HCT116 (cell line): Measurements from ENCODE around the gene DOCK3.

Experiments used
- CTCF ChIP-seq, 3 experiments: fragments of 200-600 bp in 1 of 3; sonication (generic) in 1 of 3; IDR thresholded peaks in 2 of 3; conservative IDR thresholded peaks in 1 of 3; 2 replicates each; pipeline ENCODE4 v1.5.1; 2012 to 2017; ENCODE audit warnings: low read depth in 2 of 3, low read length in 2 of 3, antibody characterized with exemption in 1 of 3, borderline replicate concordance in 1 of 3, control low read depth in 1 of 3, mild to moderate bottlenecking in 1 of 3, mixed read lengths in 1 of 3, mixed run types in 1 of 3, moderate library complexity in 1 of 3; ENCODE audit not compliant: insufficient read depth in 1 of 3
- EGR1 ChIP-seq: IDR thresholded peaks from 2 replicates; pipeline ENCODE4 v1.6.1; 2012; ENCODE audit warnings: low read depth
- EZH2phosphoT487 ChIP-seq: fragments of 200-600 bp; IDR thresholded peaks from 2 replicates; pipeline ENCODE4 v1.6.1; 2018; ENCODE audit warnings: antibody characterized with exemption, borderline replicate concordance
- MAX ChIP-seq: IDR thresholded peaks from 2 replicates; pipeline ENCODE4 v1.6.1; 2012
- POLR2A ChIP-seq: IDR thresholded peaks from 2 replicates; pipeline ENCODE4 v1.7.0; 2011; ENCODE audit warnings: borderline replicate concordance; ENCODE audit not compliant: insufficient read depth, insufficient read length; ENCODE audit errors: extremely low read depth
- POLR2AphosphoS5 ChIP-seq: IDR thresholded peaks from 2 replicates; pipeline ENCODE4 v1.6.1; 2011; ENCODE audit warnings: mild to moderate bottlenecking, low read depth, low read length, moderate library complexity
- RAD21 ChIP-seq: IDR thresholded peaks from 2 replicates; pipeline ENCODE4 v1.6.1; 2012; ENCODE audit warnings: low read depth, mild to moderate bottlenecking
- SIN3A ChIP-seq: IDR thresholded peaks from 2 replicates; pipeline ENCODE4 v1.6.1; 2012; ENCODE audit warnings: low read depth
- ZFX ChIP-seq: fragments of 450-650 bp; IDR thresholded peaks from 2 replicates; pipeline ENCODE4 v1.6.1; 2017

GRCh38 chr3:50811893-50812292, 137.2 kb downstream of the DOCK3 start:
- TF ChIP-seq POLR2A (no peak), ZFX (no peak), SIN3A (no peak), POLR2AphosphoS5 (no peak), CTCF (IDR thresholded peaks at IDR 0.05 in 2 of 3, conservative IDR thresholded peaks at IDR 0.05 in 1 of 3; ENCODE audit: borderline replicate concordance in 1 of 3, insufficient read depth in 1 of 3, low read depth in 2 of 3, low read length in 2 of 3) (no peak), EZH2phosphoT487 (no peak), RAD21 (no peak), MAX (no peak), EGR1 (no peak)
